NCI-H1092 treated with DMSO at 0.1 percent for 48 hours (cell line): ENCODE measurements around the gene OLIG2.
A peak's percentile ranks its signal among the peaks of the same experiment; 100 is the strongest.

Source experiments
- DNase-seq: peaks from one replicate; lab custom pipeline; 2025; lab: John Stamatoyannopoulos, UW

Gene OLIG2

DNA sequence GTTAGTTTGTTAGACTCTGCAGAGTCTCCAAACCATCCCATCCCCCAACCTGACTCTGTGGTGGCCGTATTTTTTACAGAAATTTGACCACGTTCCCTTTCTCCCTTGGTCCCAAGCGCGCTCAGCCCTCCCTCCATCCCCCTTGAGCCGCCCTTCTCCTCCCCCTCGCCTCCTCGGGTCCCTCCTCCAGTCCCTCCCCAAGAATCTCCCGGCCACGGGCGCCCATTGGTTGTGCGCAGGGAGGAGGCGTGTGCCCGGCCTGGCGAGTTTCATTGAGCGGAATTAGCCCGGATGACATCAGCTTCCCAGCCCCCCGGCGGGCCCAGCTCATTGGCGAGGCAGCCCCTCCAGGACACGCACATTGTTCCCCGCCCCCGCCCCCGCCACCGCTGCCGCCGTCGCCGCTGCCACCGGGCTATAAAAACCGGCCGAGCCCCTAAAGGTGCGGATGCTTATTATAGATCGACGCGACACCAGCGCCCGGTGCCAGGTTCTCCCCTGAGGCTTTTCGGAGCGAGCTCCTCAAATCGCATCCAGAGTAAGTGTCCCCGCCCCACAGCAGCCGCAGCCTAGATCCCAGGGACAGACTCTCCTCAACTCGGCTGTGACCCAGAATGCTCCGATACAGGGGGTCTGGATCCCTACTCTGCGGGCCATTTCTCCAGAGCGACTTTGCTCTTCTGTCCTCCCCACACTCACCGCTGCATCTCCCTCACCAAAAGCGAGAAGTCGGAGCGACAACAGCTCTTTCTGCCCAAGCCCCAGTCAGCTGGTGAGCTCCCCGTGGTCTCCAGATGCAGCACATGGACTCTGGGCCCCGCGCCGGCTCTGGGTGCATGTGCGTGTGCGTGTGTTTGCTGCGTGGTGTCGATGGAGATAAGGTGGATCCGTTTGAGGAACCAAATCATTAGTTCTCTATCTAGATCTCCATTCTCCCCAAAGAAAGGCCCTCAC lies at the start of gene OLIG2:
Gene OLIG2, plus strand, starts transcription at position 447 of the 954 bp plus-strand sequence. CDS start 928 bp downstream, outside the sequence.
- DNase-seq: peak; percentile 33

DNA sequence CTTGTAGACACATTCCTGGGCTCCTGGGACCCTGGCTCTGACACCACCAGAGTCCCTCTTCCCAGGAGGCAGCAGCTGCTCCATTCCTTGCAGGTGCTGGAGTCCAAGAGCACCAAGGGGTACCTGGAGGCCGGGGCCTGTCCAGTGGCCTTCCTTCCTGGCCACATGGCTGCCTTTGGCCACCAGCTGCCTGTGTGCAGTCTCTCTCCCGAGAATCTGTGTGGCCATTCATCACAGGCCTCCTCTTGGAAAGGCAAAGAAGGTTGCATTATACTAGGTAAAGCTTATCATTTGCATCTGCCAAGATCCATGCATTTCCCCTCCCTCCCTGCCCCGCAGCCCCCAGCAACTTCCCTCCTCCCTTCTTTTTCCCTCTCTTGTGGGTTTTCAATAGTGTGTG lies 48.9 kb upstream of the OLIG2 start:
- DNase-seq: no peak

DNA sequence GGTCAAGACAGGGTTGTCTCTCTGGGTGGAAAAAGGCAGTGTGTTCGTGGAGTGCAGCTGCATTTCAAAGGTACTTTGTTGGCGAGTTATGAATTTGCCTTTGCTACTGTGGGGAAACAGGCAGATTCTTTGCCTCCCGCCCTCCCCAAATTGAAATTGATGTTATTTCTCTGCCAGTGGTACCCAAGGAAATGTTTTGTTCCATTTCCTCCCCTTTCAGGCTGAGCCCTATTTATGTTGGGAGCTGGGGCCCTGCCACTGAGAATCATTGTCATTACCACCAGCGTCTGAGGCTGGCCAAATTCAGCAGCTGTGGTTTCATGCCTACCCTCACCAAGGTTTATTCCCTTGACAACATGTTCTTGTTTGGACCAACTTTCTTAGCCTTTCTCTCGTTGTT lies 48.5 kb upstream of the OLIG2 start:
- no peak for DNase-seq

DNA sequence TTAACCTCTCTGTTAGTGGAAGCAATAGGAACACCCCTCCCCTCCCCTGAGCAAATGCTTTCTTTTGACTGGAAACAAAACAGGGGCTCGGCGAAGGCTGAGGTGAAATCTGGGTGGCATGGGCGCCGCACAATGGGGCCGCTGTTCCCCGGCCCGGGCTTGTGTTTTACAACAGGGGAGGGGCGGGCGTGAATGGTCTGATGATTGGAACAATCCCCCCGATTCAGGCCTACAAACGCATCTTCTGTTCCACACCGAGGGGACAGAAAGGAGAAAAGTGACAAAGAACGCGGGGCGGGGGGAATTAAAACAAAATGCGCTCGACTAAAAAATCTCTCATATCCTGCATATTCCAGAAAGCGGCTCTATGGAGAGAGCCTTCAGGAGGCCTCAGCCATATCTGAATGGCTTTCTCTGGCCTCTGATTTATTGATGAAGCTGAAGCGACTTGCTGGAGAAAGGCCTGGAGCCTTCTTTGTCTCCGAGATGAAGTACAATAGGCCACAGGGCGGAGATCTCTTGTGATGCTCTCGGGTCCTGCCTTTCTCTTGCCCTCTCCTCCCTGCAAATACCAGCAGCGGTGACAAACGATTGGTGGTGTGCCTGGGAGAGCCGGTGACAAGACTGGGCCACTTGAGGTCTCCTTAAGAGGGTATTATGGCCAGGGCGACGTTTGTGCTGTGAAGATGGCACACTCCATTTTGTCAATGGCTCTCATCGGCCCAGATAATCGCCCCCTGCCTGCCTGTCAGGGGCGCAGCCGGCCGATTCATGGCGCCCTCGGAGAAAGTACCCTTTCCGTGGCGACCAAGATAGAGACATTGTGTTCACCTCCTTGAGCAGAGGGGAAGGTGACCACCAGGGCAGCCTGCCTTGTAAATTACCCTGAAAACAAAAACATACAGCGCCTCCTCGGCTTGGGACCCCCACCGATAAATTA lies 47.1 kb upstream of the OLIG2 start:
- no peak for DNase-seq

DNA sequence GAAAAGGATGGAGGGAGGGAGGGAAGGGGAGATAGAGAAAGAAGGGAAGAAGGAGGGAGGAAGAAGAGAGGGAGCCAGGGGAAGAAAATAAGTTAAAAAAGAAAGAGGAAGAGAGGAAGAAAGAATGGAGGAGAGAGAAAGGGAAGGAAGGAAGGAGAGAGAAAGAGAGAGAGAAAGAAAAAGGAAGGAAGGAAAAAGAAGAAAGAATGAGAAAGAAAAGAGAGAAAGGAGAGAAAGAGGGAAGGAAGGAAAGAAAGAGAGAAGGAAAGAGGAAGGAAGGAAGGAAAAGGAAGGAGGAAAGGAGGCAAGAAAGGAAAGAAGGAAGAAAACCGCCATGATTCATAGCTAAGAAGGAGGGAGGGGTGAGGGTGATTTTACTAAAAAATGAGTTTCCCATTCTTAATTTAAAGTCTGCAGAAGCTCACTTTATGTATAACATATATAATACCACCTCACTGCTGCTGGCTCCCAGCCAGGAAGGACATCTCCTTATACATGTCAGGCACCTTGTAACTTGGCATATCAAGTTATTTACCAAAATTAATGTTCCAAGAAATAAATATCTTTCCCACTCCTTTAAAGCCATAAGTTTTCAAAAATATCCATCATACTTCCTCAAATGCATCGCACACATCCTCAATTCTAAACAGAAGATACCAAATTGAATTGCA lies 46.0 kb upstream of the OLIG2 start:
- DNase-seq: no peak

DNA sequence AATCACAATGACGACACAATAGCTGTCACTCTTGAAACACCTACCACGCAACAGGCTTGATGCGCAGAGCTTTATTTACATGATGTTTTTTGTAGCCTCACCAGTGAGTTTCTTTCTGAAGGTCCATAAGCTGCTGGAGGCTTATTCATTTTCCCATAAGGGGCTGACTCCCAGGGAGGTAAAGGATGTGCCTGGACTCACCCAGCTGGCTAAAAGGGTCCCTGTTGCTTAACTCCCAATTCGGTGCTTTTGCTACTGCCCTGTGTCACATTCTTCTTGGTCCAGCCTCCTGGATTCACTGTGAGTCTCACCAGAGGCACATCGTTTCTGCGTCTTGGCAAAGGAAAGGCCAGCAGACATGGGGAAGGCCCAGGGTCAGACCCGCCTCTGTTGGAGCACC lies 44.6 kb upstream of the OLIG2 start:
- DNase-seq: no peak

DNA sequence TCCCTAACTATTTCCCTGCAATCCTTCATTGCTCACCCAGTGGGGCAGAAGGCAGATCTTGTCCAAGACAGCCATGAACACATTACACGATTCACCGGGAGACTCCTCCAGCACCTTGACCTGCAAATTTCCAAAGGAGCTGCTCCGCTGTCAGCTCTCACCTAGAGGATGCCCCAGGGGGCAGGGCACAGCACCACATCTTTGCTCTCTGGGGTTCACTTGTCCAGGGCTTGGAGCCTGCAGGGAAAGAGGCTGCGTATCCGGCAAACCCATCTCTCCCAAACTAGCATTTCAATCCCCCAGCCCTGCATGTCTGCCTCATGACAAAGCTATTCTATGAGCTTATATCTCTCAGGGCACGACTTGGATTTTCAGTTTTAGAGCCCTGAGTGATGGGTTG lies 35.1 kb upstream of the OLIG2 start:
- DNase-seq: no peak

DNA sequence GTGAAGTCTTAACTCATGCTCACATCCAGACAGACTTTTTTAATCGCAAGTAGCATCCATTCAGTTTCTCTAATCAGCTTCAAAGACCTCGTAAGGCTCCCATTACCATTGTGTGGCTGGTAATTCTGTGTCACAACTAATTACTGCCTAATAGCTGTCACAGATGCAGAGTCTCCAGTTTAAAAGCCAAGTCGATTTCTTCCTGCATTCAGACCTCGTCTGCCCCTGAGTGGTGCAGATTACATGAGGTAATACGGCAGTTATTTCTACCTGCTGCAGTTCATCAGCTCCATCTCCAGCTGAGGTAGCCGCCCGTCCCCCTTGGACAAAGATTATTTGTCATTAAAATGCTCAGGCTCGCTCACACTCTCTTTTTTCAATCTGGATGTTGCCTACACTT lies 34.4 kb upstream of the OLIG2 start:
- no peak for DNase-seq

DNA sequence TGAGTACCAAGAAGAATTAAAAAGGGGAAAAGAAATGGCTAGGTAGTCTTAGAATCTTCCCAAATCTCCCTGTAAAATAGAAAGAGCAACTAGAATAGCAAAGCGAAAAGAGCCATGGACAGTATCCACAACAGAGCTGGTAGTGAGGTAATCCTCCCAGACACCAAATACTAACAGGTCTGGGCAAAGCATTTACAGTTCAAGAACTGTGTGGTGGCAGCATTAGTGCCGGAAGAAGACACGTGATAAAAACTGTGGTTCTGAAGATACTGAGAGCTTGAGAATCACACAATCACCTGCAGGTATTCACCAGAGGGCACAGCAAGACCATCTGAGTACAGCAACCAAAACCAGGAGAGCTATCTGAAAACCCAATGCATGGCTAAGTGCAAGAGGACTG lies 31.8 kb upstream of the OLIG2 start:
- DNase-seq: no peak

DNA sequence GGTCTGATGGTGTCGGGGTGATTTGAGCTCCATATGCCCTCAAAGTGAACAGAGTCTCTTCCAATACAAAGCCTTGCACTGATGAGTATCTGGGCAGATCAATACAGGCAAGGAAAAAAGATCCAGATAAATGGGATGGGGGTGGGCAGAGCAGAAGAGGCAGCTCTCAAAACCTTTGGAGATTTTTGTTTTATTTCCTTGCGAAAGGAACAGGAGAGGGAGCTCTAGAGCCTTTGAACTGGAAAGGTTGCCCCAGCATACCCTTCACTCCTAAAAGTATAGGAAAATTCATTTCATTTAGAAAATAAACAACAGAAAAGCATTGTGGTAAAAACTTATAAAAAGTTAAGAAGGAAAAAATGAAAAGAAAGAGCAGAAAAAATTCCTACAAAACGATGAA lies 31.4 kb upstream of the OLIG2 start:
- DNase-seq: no peak

DNA sequence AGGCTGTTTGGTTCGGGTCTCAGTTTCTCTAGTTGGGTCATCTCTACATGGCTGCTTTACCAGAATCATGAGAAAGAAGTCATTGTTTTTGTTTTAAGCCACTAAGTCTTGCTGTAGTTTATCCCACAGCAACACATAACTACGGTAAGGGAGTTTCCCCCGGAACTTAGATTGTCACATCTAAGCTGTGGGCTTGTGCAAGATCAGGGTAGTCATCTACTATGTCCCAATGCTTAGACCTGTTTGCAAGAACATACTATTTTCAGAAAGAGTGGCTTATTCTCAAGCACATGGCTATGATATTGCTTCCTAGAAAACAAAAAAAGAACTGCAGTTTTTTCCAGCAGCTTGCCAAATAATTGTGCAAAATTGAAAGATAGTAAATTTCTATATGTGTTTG lies 18.0 kb upstream of the OLIG2 start:
- DNase-seq: no peak

DNA sequence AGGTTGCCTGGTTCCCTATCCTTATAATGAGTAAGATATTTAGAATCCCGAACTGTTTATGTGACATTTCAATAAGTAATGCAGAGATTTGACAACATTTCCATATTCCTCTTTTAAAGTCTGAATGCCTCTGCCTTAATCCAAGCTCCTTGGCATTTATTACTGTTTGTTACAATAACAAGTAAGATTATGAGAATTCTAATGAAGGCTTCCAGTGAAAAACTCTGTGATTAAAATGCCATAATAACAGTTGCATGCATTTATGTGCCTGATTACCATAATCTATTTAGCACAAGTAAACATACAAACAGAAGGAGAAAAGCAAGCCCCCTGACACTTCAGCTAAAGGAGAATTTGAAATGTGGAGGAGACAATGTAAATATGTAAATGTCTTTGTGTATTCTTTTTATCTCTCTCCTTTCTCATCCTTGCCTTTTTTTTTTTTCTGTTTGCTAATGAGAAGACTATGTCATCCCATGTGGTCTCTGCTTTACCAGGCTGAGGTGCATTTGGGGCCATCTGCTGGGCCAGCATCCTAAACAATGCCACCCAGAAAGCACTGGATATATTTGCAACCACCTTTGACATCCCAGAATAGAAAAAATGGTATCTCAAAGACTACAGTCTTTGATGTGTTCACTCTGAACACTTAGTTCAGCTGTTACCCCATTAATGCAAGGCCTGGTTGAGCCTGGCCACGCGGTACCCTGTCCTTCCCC lies 17.2 kb upstream of the OLIG2 start:
- DNase-seq: no peak

DNA sequence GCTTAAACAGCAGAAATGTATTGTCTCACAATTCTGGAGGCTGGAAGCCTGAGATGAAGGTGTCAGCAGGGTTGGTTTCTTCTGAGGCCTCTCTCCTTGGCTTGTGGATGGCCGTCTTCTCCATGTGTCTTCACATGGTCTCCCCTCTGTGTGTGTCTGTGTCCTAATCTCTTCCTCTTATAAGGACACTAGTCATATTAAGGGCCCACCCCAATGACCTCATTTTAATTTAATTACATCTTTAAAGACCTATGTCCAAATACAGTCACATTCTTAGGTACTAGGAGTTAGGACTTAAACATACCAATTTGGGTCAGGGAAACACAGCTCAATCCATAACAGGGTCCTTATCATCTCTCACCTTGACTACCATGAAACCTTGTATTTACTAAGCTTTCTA lies 14.8 kb upstream of the OLIG2 start:
- no peak for DNase-seq

DNA sequence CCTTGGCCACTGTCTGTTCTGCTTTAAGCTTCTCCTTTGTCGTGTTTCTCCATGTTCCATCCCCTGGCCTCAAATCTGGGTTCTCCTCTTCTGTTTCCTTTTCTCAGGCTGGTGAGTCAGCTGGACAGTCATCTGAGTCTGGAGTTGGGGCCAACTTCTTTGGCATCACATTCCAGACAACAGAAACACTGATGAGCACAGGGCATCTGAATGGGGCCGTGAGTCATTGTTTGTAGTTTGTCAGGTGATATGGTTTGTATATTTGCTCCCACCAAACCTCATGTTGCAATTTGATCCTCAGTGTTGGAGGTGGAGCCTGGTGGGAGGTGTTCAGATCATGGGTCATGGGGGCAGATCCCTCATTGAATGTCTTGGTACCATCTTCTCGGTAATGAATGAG lies 14.3 kb upstream of the OLIG2 start:
- no peak for DNase-seq

DNA sequence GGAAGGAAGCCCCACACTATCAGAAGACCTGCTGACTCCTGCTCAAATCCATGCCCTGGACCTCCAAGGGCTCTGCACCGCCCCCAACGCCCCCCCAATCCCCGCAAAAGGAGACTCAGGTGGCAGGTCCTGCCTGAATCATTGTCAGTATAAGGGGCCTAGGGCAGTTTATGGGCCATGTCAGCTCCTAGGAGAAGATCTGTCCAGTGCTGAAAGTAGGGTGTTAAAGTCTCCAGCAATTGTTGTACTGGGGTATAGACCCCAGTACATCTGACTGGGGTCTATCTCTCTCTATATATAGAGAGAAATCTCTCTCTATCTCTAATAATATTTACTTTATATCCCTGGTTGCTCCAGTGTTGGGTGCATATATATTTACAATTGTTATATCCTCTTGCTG lies 12.1 kb upstream of the OLIG2 start:
- no peak for DNase-seq

DNA sequence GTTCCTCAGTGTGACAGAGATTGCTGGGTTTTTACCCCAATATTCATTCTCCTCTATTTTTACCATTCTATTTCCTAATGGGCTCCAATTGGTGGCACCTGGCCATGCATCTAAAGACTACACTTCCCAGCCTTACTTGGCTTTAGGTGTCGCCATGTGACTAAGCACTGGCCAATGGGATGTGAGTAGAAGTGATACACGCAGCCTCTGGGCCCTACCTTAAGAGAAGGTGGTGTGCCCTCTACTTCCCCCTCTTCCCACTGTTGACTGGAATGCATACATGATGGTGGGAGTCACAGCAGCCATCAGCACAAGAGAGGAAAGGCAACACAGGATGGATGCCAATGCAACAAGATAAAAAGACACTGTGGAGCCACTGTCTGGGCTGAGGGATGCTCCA lies 11.4 kb upstream of the OLIG2 start:
- no peak for DNase-seq

DNA sequence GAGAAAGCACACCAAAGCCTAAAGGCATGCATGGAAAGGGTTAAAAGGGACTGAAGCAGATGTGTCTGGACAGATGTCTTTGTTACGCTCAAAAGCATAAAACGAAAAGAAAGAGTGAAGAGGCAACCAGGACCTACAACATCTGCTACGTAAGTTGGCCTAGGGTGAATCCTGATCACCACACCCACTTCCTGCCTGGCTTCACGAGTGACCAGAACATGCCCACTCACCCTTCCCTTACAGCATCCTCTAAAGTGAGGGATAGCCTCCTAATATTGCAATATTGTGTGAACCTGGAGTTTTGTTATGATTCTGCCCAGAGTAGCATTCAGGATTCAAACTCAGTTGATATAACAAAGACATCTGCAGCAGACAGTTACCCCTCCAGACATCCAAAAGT lies 10.6 kb upstream of the OLIG2 start:
- no peak for DNase-seq

DNA sequence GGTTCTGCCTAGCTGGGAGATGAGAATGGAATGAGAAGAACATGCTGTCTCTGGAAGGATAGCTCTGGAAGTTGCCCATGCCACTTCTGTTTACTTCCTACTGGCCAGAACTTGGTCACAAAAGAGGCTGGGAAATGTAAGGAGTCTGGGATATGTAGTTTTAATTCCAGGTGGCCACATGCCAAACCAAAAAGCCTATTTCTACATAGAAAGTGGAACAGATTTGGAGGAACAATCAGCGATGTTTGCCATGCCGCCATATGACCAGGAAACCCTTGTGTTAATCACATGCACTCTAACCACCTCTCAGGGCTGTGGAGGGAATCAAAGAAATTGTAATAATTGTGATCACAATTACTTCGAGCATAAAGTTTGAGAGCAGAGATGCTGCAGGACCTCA lies 10.0 kb upstream of the OLIG2 start:
- no peak for DNase-seq

DNA sequence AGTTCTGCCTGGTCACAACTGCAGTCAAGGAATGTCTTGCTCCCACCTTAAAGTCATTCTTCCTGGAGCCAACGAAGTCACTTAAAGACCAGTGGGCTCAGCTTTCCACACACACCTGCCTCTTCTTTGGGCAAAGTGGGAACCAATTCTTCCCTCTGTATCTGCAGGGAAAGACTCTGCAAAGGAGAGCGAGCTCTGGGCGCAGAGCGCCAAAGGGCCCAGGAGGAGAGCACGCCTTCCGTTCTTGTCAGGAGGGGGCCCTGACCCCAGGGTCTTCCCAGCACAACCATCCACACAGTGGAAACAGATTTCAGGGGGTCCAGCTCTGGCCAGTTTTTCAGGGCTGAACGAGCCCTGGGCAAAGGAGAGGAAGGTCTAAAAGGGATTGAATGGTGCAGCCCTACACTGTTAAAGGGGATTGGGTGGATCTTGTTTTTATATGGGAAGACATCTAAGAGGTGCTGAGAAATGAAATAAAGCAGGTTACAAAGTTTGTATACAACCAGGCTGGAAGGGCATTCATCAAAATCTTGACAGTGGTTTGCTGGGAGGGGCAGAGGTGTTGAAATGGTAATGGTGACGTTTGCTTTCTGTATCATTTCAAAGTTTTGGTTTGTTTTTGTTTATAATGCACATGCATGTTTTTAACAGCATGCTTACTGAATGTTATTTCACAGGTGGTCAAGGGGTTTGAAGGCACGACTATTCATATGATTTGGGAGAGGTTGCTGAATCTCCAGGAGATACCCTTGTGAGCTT lies 6.8 kb upstream of the OLIG2 start:
- DNase-seq: no peak

DNA sequence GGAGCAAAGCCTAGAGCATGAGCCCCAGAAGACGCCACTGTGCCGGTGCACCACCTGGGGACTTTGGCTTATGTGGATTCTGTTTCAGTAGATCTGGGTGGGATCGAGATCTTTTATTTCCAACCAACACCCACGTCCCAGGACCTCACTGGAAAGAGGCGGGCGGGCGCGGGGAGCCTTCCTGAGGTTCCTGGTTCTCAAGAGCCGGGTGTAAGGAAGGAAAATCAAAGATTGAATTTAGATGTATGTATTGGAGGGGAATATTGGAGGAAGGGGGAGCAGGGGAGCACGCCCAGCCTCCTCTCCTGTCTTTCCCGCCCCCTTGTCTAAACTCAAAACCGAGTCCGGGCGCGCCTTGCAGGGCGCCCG lies 6.2 kb upstream of the OLIG2 start:
- no peak for DNase-seq
